ENCODE measurements around the gene PAX8.
"Not testable (repeated sequence)": the region's sequence is repeated elsewhere in the genome, so short reads cannot be mapped to it uniquely, and the experiment has no call there.

The PAX8 gene

GRCh38 chr2:113291191-113291590 lies 12.5 kb upstream of the PAX8 start:
- peak in 7 of 56 donors; percentile 3 to 37 (median 12) for DNase-seq

- not testable (repeated sequence) for DNase-seq
Observed at GRCh38 chr2:113288674-113289149, 10.0 kb upstream of the PAX8 start.

DNA sequence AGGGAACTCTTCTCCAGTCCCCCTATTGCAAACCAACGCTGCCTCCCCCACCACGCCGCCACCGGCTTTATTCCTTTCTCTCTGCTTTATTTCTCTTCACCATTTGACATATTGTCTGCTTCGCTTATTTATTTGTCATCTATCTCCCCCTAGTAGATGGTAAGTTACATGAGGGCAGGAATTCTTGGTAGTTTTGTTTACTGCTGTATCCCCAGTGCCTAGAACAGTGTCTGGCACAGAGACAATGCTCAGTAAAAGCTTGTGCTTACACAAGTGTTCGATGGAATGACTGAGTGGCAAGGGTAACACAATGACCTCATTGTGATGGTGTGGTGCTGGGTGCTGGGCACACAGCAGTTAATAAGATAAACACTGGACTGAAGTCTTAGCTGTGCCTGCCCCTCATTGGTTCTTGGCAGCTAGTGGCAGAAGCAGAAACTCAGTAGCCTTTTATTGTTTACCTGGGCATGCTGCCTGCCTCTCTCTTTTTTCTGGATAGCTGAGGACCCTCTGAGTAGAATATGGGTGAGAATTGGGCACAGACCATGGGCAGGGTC lies 9.5 kb upstream of the PAX8 start:
- not testable (repeated sequence) for DNase-seq

DNA sequence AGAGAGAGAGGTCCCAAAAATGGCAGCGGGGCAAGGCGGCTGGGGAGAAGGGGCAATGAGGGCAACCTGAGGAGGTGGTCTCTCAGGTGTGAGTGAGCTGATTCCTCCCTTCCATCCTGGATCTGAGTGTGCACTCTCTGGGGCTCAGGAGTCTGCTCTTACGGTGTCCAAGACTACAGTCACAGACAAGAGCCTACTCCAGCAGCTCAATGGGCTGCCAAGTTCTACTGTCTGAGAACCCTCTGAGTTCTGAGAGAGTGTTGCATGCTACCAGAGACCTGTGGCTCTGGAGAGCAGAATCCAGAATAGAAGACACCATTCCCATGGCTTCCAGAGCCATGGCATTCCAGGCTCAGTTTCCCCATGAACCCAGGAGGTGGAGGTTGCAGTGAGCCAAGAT lies 7.1 kb upstream of the PAX8 start:
- no peak for DNase-seq

- DNase-seq, result not testable (repeated sequence)
Observed at GRCh38 chr2:113284999-113285398, 6.3 kb upstream of the PAX8 start.

DNA sequence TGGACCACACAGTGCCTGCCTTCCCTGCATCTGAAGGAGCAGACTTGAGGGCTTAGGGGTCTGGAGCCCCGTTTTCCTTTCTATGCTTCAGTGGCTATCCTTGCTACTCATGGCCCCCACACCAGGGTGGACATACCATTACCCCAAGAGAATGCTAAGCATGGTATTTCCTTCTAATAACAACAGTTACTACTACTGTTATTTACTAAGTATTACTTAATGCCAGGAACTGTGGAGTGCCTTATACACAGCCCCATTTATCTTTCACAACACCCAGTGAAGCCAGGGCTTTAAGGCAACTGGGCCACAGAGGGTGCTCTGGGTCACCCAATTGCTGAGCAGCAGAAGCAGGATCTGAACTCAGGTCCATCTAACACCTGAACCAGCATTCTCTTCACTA lies 5.8 kb upstream of the PAX8 start:
- DNase-seq, result no peak

DNA sequence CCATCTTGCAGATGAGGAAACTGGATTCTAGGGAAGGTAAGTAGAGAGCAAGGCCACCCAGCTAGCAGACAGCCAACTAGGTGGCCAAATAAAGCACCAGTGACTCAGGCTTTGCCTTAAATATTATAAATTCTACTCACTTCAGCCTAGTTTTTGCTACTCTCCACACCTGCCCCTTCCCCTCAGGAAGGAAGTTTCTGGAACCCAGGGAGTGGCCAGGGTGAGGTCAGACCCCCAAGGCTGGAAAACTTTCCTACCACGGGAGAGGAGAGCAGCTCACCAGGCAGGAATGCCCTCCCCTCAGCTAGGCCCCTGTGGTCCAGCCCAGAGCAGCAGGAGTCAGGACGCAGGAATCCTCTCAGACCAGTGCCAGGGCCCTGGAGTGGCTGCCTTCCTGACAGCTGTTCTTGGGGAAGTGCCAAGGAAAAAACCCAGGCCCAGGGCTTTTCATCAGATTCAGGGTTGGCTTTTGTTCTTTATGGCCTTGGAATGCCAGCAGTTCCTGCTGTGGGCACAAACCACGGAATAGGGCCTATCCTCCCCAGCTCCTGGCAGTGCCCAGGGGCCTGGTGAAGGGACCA lies 5.1 kb upstream of the PAX8 start:
- DNase-seq, result peak in 11 of 56 donors; percentile 5 to 34 (median 23)

- peak in 39 of 56 donors; percentile 12 to 78 (median 50) for DNase-seq
Observed at GRCh38 chr2:113282747-113283533, 4.2 kb upstream of the PAX8 start.

GRCh38 chr2:113281910-113282746 lies 3.4 kb upstream of the PAX8 start:
- DNase-seq, result no peak

- DNase-seq, result no peak
Observed at GRCh38 chr2:113278073-113278741, 514 bp downstream of the PAX8 start.

GRCh38 chr2:113277474-113278072 lies 1.1 kb downstream of the PAX8 start:
- no peak for DNase-seq

DNA sequence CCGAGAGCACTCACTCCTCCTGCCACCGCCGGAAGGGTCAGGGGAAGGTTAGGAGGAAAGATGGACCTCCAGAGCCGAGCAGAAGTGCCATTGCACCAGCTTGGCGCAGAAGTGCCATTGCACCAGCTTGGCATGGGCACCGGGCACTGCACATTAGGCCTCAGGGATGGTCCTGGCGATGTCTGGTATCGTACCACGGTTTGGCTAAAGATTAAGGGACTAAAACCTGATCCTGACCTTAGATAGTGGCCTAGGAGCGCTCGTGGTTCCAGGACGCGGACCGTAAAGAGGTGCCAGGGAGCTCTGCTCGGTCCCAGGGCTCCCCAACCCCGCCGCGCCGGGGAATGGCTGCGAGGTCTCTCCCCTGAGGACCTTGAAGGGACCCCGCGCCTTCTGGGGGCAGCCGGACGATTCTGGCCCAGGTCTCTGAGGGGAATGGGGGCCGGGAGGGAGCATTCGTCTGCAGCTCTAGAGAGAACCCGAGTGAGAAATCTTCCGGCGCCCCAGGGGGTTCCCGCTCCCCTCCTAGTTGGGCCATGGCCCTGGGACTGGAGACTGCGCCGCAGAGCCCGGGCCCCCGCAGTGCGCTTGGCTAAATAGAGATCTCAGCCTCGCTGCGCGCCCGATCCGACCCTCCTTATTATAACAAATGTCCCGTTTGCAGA lies 1.8 kb downstream of the PAX8 start:
- no peak for DNase-seq

- DNase-seq, result no peak
Observed at GRCh38 chr2:113276216-113276760, 2.4 kb downstream of the PAX8 start.

DNA sequence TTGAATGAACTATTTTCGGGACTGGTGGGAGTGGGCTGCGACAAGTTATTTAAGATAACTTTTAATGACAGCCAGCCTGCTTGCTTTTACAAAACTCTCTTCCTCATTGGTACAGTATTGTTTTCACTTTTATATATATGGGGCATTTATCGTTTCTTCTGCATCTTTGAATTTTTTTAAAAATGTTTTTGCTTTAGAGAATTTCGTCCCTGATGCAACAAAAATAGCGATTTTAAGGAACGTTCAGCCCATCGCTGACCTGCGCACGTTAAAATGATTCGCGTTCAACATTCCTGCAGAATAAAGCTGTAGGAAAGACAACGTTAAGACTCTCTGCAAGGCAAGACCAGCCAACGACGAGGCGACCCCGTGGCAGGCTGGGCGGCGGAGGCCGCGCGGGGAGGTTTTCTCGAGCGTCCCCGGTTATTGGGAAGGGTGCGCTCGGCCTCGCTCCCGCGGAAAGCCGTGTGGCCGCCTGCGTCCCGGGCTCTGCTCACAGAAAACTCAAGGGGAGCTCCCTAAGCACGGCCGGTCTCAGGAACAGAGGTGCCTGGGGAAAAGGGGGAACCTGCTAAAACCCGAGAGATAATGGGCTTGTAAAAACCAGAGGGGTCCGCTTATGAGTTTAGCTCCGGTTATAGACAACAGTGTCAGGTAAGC lies 3.0 kb downstream of the PAX8 start:
- no peak for DNase-seq

DNA sequence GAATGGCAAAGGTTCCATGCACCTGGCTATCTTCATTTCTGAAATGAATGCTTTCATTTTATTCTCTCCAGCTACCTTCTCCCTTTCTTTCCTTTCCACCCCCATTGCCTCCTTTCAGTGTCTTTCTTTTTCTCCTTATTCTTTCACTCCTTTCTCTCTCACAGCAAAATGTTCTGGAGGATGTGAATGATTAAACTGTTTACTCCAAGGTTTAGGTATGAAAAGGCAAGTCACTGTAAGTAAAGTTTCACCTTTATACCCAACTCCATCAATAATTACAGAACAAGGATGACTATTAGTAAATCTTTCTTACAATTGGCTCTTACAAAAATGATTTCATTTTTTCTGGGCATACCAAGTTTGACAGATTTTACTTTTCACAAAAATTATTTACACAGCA lies 4.3 kb downstream of the PAX8 start:
- DNase-seq, result no peak

DNA sequence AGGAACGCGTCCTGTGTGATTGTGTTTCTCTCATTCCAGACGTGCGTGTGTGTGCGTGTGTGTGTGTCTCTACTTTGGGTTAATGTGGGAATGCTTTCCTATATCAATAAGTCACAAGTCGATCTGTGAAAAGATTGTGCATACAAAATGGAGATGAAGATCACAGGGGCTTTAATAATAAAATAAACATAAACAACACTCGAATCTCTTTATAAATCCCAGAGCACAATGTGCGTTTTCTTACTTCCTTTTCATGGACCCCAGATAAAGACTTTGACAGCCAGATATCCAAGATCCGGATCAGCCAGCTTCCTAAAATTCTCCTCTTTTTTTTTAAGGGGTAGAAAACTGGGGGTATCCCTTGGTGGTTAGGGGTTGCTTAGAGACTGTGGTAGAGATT lies 4.7 kb downstream of the PAX8 start:
- DNase-seq, result no peak

- no peak for DNase-seq
Observed at GRCh38 chr2:113273027-113273551, 5.6 kb downstream of the PAX8 start.

DNA sequence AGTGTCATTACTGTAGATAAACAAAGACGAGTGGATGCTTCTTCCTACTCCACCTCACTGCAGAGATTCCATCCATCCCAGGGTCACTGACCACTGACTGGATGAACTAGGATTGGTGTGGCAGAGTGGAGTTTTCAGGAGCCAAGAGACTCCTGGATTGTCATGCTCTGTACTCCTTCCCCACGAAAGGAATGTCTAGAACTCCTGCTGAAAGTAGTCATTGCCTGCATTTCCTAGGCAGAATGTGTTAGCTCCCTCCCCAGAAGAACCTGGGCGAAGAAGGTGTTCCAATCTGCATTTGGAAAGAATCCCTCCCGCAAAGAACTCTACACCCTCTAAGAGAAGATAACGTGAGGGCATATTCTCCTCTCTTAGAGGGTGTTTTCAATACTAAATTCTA lies 6.2 kb downstream of the PAX8 start:
- no peak for DNase-seq

Data from amygdala (tissue), 56 donors.